H9 (cell line): ENCODE results near the gene KISS1R. TPM values are rescaled to one million over a fixed set of nuclear protein-coding genes. Genes with fewer than 3 reads are reported as not detected.

Experiments
- DNase-seq: peaks from one replicate; pipeline ENCODE4 v3.0.0-alpha.2; 2017
- H2AFZ ChIP-seq: one replicate; pipeline ENCODE4 v1.6.1; 2013; ENCODE audit warnings: mild to moderate bottlenecking, low read length, control low read depth, moderate library complexity
- H2AK5ac ChIP-seq: 2 replicates; pipeline ENCODE4 v1.6.1; 2013; ENCODE audit warnings: low read length, control low read depth, mixed read lengths; ENCODE audit not compliant: insufficient read length
- H2BK120ac ChIP-seq: one replicate; pipeline ENCODE4 v1.6.1; 2013; ENCODE audit warnings: low read depth, mild to moderate bottlenecking, low read length, control low read depth, inconsistent platforms; ENCODE audit not compliant: poor library complexity, severe bottlenecking
- H2BK12ac ChIP-seq: 2 replicates; pipeline ENCODE4 v1.6.1; 2013; ENCODE audit warnings: low read length, control low read depth, mixed read lengths, low read depth; ENCODE audit not compliant: insufficient read length
- H2BK15ac ChIP-seq: 2 replicates; pipeline ENCODE4 v1.6.1; 2013; ENCODE audit warnings: low read depth, low read length, control low read depth
- H2BK20ac ChIP-seq: one replicate; pipeline ENCODE4 v1.6.1; 2013; ENCODE audit warnings: low read depth, mild to moderate bottlenecking, low read length, control low read depth, inconsistent platforms; ENCODE audit not compliant: poor library complexity, severe bottlenecking
- H2BK5ac ChIP-seq: 2 replicates; pipeline ENCODE4 v1.6.1; 2013; ENCODE audit warnings: low read length, control low read depth, mixed read lengths; ENCODE audit not compliant: insufficient read length
- H3K14ac ChIP-seq: 2 replicates; pipeline ENCODE4 v1.6.1; 2013; ENCODE audit warnings: low read length, control low read depth; ENCODE audit not compliant: insufficient read depth
- H3K18ac ChIP-seq: 2 replicates; pipeline ENCODE4 v1.6.1; 2013; ENCODE audit warnings: low read depth, mild to moderate bottlenecking, mixed read lengths, low read length, control low read depth; ENCODE audit not compliant: insufficient read length
- H3K23ac ChIP-seq: 2 replicates; pipeline ENCODE4 v1.6.1; 2013; ENCODE audit warnings: low read length, control low read depth, mixed read lengths, low read depth; ENCODE audit not compliant: insufficient read length
- H3K23me2 ChIP-seq: 2 replicates; pipeline ENCODE4 v1.6.1; 2013; ENCODE audit warnings: low read depth, mild to moderate bottlenecking, mixed read lengths, low read length, control low read depth; ENCODE audit not compliant: insufficient read length, poor library complexity, severe bottlenecking
- H3K27ac ChIP-seq: 2 replicates; pipeline ENCODE4 v1.5.1; 2013; ENCODE audit warnings: low read length, control low read depth, mixed read lengths, low read depth; ENCODE audit not compliant: insufficient read length
- H3K27me3 ChIP-seq: 2 replicates; pipeline ENCODE4 v1.6.1; 2013; ENCODE audit warnings: low read length, control low read depth, inconsistent platforms; ENCODE audit not compliant: insufficient read depth
- H3K4ac ChIP-seq: 2 replicates; pipeline ENCODE4 v1.6.1; 2013; ENCODE audit warnings: low read depth, mild to moderate bottlenecking, control low read depth, inconsistent platforms, low read length, moderate library complexity
- H3K4me1 ChIP-seq: 2 replicates; pipeline ENCODE4 v1.6.1; 2013; ENCODE audit warnings: low read length, control low read depth, inconsistent platforms; ENCODE audit not compliant: insufficient read depth
- H3K4me2 ChIP-seq: 2 replicates; pipeline ENCODE4 v1.6.1; 2013; ENCODE audit warnings: low read length, control low read depth, mixed read lengths; ENCODE audit not compliant: insufficient read length, insufficient read depth
- H3K56ac ChIP-seq: 2 replicates; pipeline ENCODE4 v1.6.1; 2013; ENCODE audit warnings: low read depth, mild to moderate bottlenecking, mixed read lengths, low read length, control low read depth; ENCODE audit not compliant: insufficient read length
- H3K79me1 ChIP-seq: 2 replicates; pipeline ENCODE4 v1.6.1; 2013; ENCODE audit warnings: low read depth, mild to moderate bottlenecking, moderate library complexity, low read length, control low read depth, inconsistent platforms; ENCODE audit not compliant: insufficient read depth, poor library complexity, severe bottlenecking
- H3K79me2 ChIP-seq: 2 replicates; pipeline ENCODE4 v1.6.1; 2013; ENCODE audit warnings: low read length, control low read depth, inconsistent platforms; ENCODE audit not compliant: insufficient read depth
- H3K9ac ChIP-seq: 2 replicates; pipeline ENCODE4 v1.6.1; 2013; ENCODE audit warnings: low read length, control low read depth, mixed read lengths; ENCODE audit not compliant: insufficient read length; ENCODE audit errors: extremely low read depth
- H3K9me3 ChIP-seq: one replicate; pipeline ENCODE4 v1.6.1; 2013; ENCODE audit warnings: low read depth, low read length, inconsistent platforms; ENCODE audit not compliant: control insufficient read depth
- H3T11ph ChIP-seq: one replicate; pipeline ENCODE4 v1.6.1; 2013; ENCODE audit warnings: mild to moderate bottlenecking, low read length, control low read depth, inconsistent platforms
- H4K20me1 ChIP-seq: one replicate; pipeline ENCODE4 v1.6.1; 2013; ENCODE audit not compliant: control insufficient read depth, insufficient read length, insufficient read depth
- H4K5ac ChIP-seq: 2 replicates; pipeline ENCODE4 v1.6.1; 2013; ENCODE audit warnings: low read depth, mild to moderate bottlenecking, mixed read lengths, low read length, control low read depth; ENCODE audit not compliant: insufficient read length
- H4K8ac ChIP-seq: replicated peaks from 2 replicates; pipeline ENCODE4 v1.6.1; 2013; ENCODE audit warnings: low read length, control low read depth, mixed read lengths, low read depth; ENCODE audit not compliant: insufficient read length
- H4K91ac ChIP-seq: 2 replicates; pipeline ENCODE4 v1.6.1; 2013; ENCODE audit warnings: low read depth, mild to moderate bottlenecking, moderate library complexity, mixed read lengths, low read length, control low read depth; ENCODE audit not compliant: insufficient read length
- H3K27ac Mint-ChIP-seq, 3 experiments: 2 replicates in 2 of 3; 3 replicates in 1 of 3; pipeline ENCODE4 v1.8.0; 2020 to 2021; ENCODE audit warnings: mixed read lengths in 3 of 3, mild to moderate bottlenecking in 1 of 3, moderate library complexity in 1 of 3
- H3K27me3 Mint-ChIP-seq: 2 replicates; pipeline ENCODE4 v1.8.0; 2021; ENCODE audit warnings: low read depth, mild to moderate bottlenecking, moderate library complexity, mixed read lengths
- H3K36me3 Mint-ChIP-seq, 3 experiments: 2 replicates in 2 of 3; 3 replicates in 1 of 3; pipeline ENCODE4 v1.8.0; 2020 to 2021; ENCODE audit warnings: low read depth in 3 of 3, mixed read lengths in 3 of 3; ENCODE audit not compliant: insufficient read depth in 1 of 3
- H3K4me1 Mint-ChIP-seq, 2 experiments: 2 replicates each; pipeline ENCODE4 v1.8.0; 2020; ENCODE audit warnings: mixed read lengths in 2 of 2
- H3K4me3 Mint-ChIP-seq, 2 experiments: 2 replicates in 1 of 2; 3 replicates in 1 of 2; pipeline ENCODE4 v1.8.0; 2020 to 2021; ENCODE audit warnings: mild to moderate bottlenecking in 2 of 2, mixed read lengths in 2 of 2, moderate library complexity in 1 of 2
- H3K9me3 Mint-ChIP-seq, 2 experiments: 2 replicates in 1 of 2; 3 replicates in 1 of 2; pipeline ENCODE4 v1.8.0; 2020; ENCODE audit warnings: mild to moderate bottlenecking in 2 of 2, mixed read lengths in 2 of 2, moderate library complexity in 1 of 2
- CTCF ChIP-seq: fragments of 200-600 bp; sonication (generic); conservative IDR thresholded peaks from 3 replicates; pipeline ENCODE4 v1.8.0; 2021; ENCODE audit warnings: antibody characterized with exemption, mild to moderate bottlenecking
- WGBS: extraction: QIAGEN DNeasy Blood & Tissue Kit; methylation state at CpG from one replicate; pipeline ENCODE4 v1.1.7; 2013; ENCODE audit warnings: missing lambda C conversion rate, low lambda C conversion rate, mixed read lengths; ENCODE audit not compliant: insufficient read length; ENCODE audit errors: extremely low coverage; 5-methylcytosine and 5-hydroxymethylcytosine counted together
- total RNA-seq: library from RNA; stranded (reverse); gene quantifications from 2 replicates; pipeline ENCODE4 v1.2.1, GENCODE V29; 2021

Gene KISS1R
- total RNA-seq, 1 experiment from 2014 or later = 3.3 TPM

- no CpG with 5 or more reads among the region's 15 CpGs for WGBS
Measured at GRCh38 chr19:927351-927779, 10.2 kb downstream of the KISS1R start.

More at GRCh38 chr19:927351-927779, 10.2 kb downstream of the KISS1R start:
- Histone ChIP-seq H2BK20ac (no peak overlapping the region), H2BK5ac (no peak overlapping the region), H2BK15ac (no peak overlapping the region), H3K9ac (no peak overlapping the region), H2BK12ac (no peak overlapping the region), H4K8ac (no peak overlapping the region), H3K4me2 (peak overlapping the region; percentile 35), H3K4me1 (no peaks in the 10 kb centered on the region), H2BK120ac (no peak overlapping the region), H3T11ph (no peak overlapping the region), H3K14ac (no peak overlapping the region), H3K23ac (no peak overlapping the region), H3K79me1 (no peaks in the 10 kb centered on the region), H4K91ac (no peak overlapping the region), H4K20me1 (no peaks in the 10 kb centered on the region), H3K79me2 (no peaks in the 10 kb centered on the region; the same call in 1 of the 2 replicates), H3K4ac (no peak overlapping the region), H4K5ac (no peak overlapping the region), H3K27me3 (no peaks in the 10 kb centered on the region), H2AFZ (no peak overlapping the region), H3K56ac (no peak overlapping the region), H3K18ac (no peak overlapping the region), H2AK5ac (no peak overlapping the region), H3K9me3 (no peaks in the 10 kb centered on the region), H3K23me2 (peaks cover 3% of the 10 kb centered on the region), H3K27ac (no peak overlapping the region)
- DNase-seq = peak; percentile 55
- no peak for TF ChIP-seq CTCF
- peaks cover 7% of the 10 kb centered on the region for H3K27me3 Mint-ChIP-seq
- H3K4me1 Mint-ChIP-seq = peaks cover 4 to 16% of the 10 kb centered on the region in 2 experiments
- H3K27ac Mint-ChIP-seq = no peak overlapping the region
- no peaks in the 10 kb centered on the region for H3K9me3 Mint-ChIP-seq
- peak overlapping the region; percentile 78 to 91 for H3K4me3 Mint-ChIP-seq
- H3K36me3 Mint-ChIP-seq = peaks cover 7 to 30% (median 23%) of the 10 kb centered on the region in 3 experiments
